ENCODE data around the gene MLPH.

MLPH gene

GRCh38 chr2:237568121-237568660, 81.1 kb downstream of the MLPH start:
- ATAC-seq (ENCODE audit: insufficient read depth, low read depth) (no peak), DNase-seq (no peak)
- no peaks in the 10 kb centered on the region for H3K36me3 ChIP-seq (ENCODE audit: insufficient read depth, low read length)
- no peak overlapping the region for H3K4me3 ChIP-seq (ENCODE audit: low read depth in 1 of 2, low read length in 2 of 2)
- no peaks in the 10 kb centered on the region for H3K9me3 ChIP-seq (ENCODE audit: insufficient read depth, low read length, severe bottlenecking)
- H3K4me2 ChIP-seq (ENCODE audit: insufficient read depth, low read length): no peak overlapping the region
- TF ChIP-seq CTCF (IDR thresholded peaks at IDR 0.05; ENCODE audit: borderline replicate concordance, extremely low read depth, low read length, poor library complexity, severe bottlenecking) (no peak), EZH2 (IDR thresholded peaks at IDR 0.05; ENCODE audit: borderline replicate concordance, low read depth, low read length, severe bottlenecking) (no peak)
- no peaks in the 10 kb centered on the region for H3K4me1 ChIP-seq (ENCODE audit: insufficient read depth, low read length)
- no peaks in the 10 kb centered on the region for H4K20me1 ChIP-seq (ENCODE audit: insufficient read depth, low read length)
- H3K9ac ChIP-seq (ENCODE audit: low read depth, low read length): no peak overlapping the region
- H3K79me2 ChIP-seq (ENCODE audit: insufficient read depth, low read length): no peaks in the 10 kb centered on the region
- H3K27me3 ChIP-seq (ENCODE audit: insufficient read depth, low read length, poor library complexity): no peaks in the 10 kb centered on the region
- H2AFZ ChIP-seq (ENCODE audit: low read depth, low read length): no peak overlapping the region
- H3K27ac ChIP-seq (ENCODE audit: low read length): no peak overlapping the region

GRCh38 chr2:237569041-237569440, 82.0 kb downstream of the MLPH start:
- ATAC-seq (ENCODE audit: insufficient read depth, low read depth): no peak
- H3K36me3 ChIP-seq (ENCODE audit: insufficient read depth, low read length): no peaks in the 10 kb centered on the region
- TF ChIP-seq EZH2 (IDR thresholded peaks at IDR 0.05; ENCODE audit: borderline replicate concordance, low read depth, low read length, severe bottlenecking) (no peak), CTCF (IDR thresholded peaks at IDR 0.05; ENCODE audit: borderline replicate concordance, extremely low read depth, low read length, poor library complexity, severe bottlenecking) (no peak)

GRCh38 chr2:237569896-237570295, 82.8 kb downstream of the MLPH start:
- ATAC-seq (ENCODE audit: insufficient read depth, low read depth) (no peak), DNase-seq (no peak)
- Histone ChIP-seq H4K20me1 (ENCODE audit: insufficient read depth, low read length) (no peaks in the 10 kb centered on the region), H3K4me1 (ENCODE audit: insufficient read depth, low read length) (no peaks in the 10 kb centered on the region), H3K27me3 (ENCODE audit: insufficient read depth, low read length, poor library complexity) (no peaks in the 10 kb centered on the region), H3K36me3 (ENCODE audit: insufficient read depth, low read length) (no peaks in the 10 kb centered on the region), H3K79me2 (ENCODE audit: insufficient read depth, low read length) (no peaks in the 10 kb centered on the region), H3K4me3 (ENCODE audit: low read depth in 1 of 2, low read length in 2 of 2) (no peak overlapping the region), H2AFZ (ENCODE audit: low read depth, low read length) (no peak overlapping the region), H3K9me3 (ENCODE audit: insufficient read depth, low read length, severe bottlenecking) (no peaks in the 10 kb centered on the region), H3K4me2 (ENCODE audit: insufficient read depth, low read length) (no peak overlapping the region), H3K27ac (ENCODE audit: low read length) (no peak overlapping the region), H3K9ac (ENCODE audit: low read depth, low read length) (no peak overlapping the region)
- TF ChIP-seq EZH2 (IDR thresholded peaks at IDR 0.05; ENCODE audit: borderline replicate concordance, low read depth, low read length, severe bottlenecking) (no peak), CTCF (IDR thresholded peaks at IDR 0.05; ENCODE audit: borderline replicate concordance, extremely low read depth, low read length, poor library complexity, severe bottlenecking) (no peak)

More at GRCh38 chr2:237569041-237569440, 82.0 kb downstream of the MLPH start:
- Histone ChIP-seq H3K27ac (ENCODE audit: low read length) (no peak overlapping the region), H3K27me3 (ENCODE audit: insufficient read depth, low read length, poor library complexity) (no peaks in the 10 kb centered on the region), H3K4me2 (ENCODE audit: insufficient read depth, low read length) (no peak overlapping the region), H2AFZ (ENCODE audit: low read depth, low read length) (no peak overlapping the region), H3K9ac (ENCODE audit: low read depth, low read length) (no peak overlapping the region), H3K9me3 (ENCODE audit: insufficient read depth, low read length, severe bottlenecking) (no peaks in the 10 kb centered on the region), H3K79me2 (ENCODE audit: insufficient read depth, low read length) (no peaks in the 10 kb centered on the region), H3K4me1 (ENCODE audit: insufficient read depth, low read length) (no peaks in the 10 kb centered on the region), H4K20me1 (ENCODE audit: insufficient read depth, low read length) (no peaks in the 10 kb centered on the region), H3K4me3 (ENCODE audit: low read depth in 1 of 2, low read length in 2 of 2) (no peak overlapping the region)
- no peak for DNase-seq

Data from DND-41 (cell line).